GM12892 (cell line): ENCODE results near the gene TRIO.

ENCODE experiments used
- DNase-seq: peaks from one replicate; pipeline ENCODE4 v3.0.0; 2011; ENCODE audit not compliant: insufficient read length
- FAIRE-seq: peaks from 2 replicates; lab custom pipeline; 2011; peaks lifted over from hg19 to GRCh38; lab: Jason Lieb, UNC
- POLR2A ChIP-seq: IDR thresholded peaks from 2 replicates; pipeline ENCODE4 v1.6.1; 2011; ENCODE audit warnings: low read depth, low read length, control low read depth
- POLR2AphosphoS5 ChIP-seq: IDR thresholded peaks from 2 replicates; pipeline ENCODE4 v1.6.1; 2011; ENCODE audit warnings: low read depth, low read length, control low read depth
- TAF1 ChIP-seq: IDR thresholded peaks from 2 replicates; pipeline ENCODE4 v1.6.1; 2011; ENCODE audit warnings: low read depth, mild to moderate bottlenecking, control low read depth, low read length, borderline replicate concordance

The TRIO gene

GRCh38 chr5:14142202-14142826 is 828 bp upstream of the TRIO start:
- TF ChIP-seq POLR2AphosphoS5 (no peak; the same call in 1 of the 2 replicates), POLR2A (no peak), TAF1 (no peak)
- FAIRE-seq = no peak
- DNase-seq = no peak

GRCh38 chr5:14143546-14143840 is 351 bp downstream of the TRIO start:
- no peak for TF ChIP-seq POLR2A
- no peak for TF ChIP-seq TAF1
- no peak for TF ChIP-seq POLR2AphosphoS5
- DNase-seq (no peak), FAIRE-seq (no peak)

GRCh38 chr5:14143841-14144585 is 871 bp downstream of the TRIO start:
- TF ChIP-seq POLR2AphosphoS5 (no peak), POLR2A (no peak; the same call in 1 of the 2 replicates), TAF1 (no peak)
- FAIRE-seq (peak; percentile 62), DNase-seq (peak; percentile 35)

- TF ChIP-seq TAF1 = peak; percentile 63; the same call in 1 of the 2 replicates
- peak; percentile 76 for TF ChIP-seq POLR2A
- peak; percentile 84; the same call in 1 of the 2 replicates for TF ChIP-seq POLR2AphosphoS5
- FAIRE-seq = peak; percentile 90
Measured at GRCh38 chr5:14144586-14145434, 1.7 kb downstream of the TRIO start.

GRCh38 chr5:14145435-14146334 is 2.5 kb downstream of the TRIO start:
- FAIRE-seq (no peak), DNase-seq (no peak)
- TF ChIP-seq TAF1 (no peak), POLR2A (no peak; the same call in 1 of the 2 replicates), POLR2AphosphoS5 (no peak)

More at GRCh38 chr5:14144586-14145434, 1.7 kb downstream of the TRIO start:
- DNase-seq = peak; percentile 54

- TF ChIP-seq TAF1 (no peak), POLR2A (no peak), POLR2AphosphoS5 (no peak)
Measured at GRCh38 chr5:14146725-14147124, 3.6 kb downstream of the TRIO start.

GRCh38 chr5:14147210-14147609 is 4.1 kb downstream of the TRIO start:
- DNase-seq (no peak), FAIRE-seq (no peak)

More at GRCh38 chr5:14146725-14147124, 3.6 kb downstream of the TRIO start:
- FAIRE-seq = peak; percentile 27
- DNase-seq = no peak

GRCh38 chr5:14148483-14148882 is 5.3 kb downstream of the TRIO start:
- FAIRE-seq = no peak
- DNase-seq = no peak
- TF ChIP-seq POLR2A (no peak), TAF1 (no peak), POLR2AphosphoS5 (no peak)

More at GRCh38 chr5:14147210-14147609, 4.1 kb downstream of the TRIO start:
- TF ChIP-seq POLR2AphosphoS5 (no peak), POLR2A (no peak), TAF1 (no peak)

GRCh38 chr5:14148890-14149671 is 5.9 kb downstream of the TRIO start:
- no peak for DNase-seq
- peak; percentile 36 for FAIRE-seq
- no peak for TF ChIP-seq POLR2A
- no peak for TF ChIP-seq TAF1
- no peak for TF ChIP-seq POLR2AphosphoS5

- FAIRE-seq (peak; percentile 27), DNase-seq (no peak)
- TF ChIP-seq TAF1 (no peak), POLR2A (no peak), POLR2AphosphoS5 (no peak)
Measured at GRCh38 chr5:14149672-14150274, 6.6 kb downstream of the TRIO start.

- TF ChIP-seq TAF1 (no peak), POLR2AphosphoS5 (no peak), POLR2A (no peak)
- peak; percentile 76 for FAIRE-seq
- DNase-seq = no peak
Measured at GRCh38 chr5:14151416-14151815, 8.3 kb downstream of the TRIO start.
